Activated T-cell treated with anti-CD3 and anti-CD28 coated beads, Interleukin-2, amount 50 U/mL, for 4 hours (primary cell): ENCODE results near the gene ZFP42. TPM values are rescaled to one million over a fixed set of nuclear protein-coding genes. Genes with fewer than 3 reads are reported as not detected.
"Not testable (repeated sequence)": the region's sequence is repeated elsewhere in the genome, so short reads cannot be mapped to it uniquely, and the experiment has no call there.

Experiments
- ATAC-seq, 2 donors: fragments of 200-7000 bp; cut with Tn5 transposase; one replicate each; pipeline ENCODE4 v1.10.0; 2021
- DNase-seq: peaks from one replicate; pipeline ENCODE4 v3.0.0-alpha.2; 2020
- H3K27me3 Mint-ChIP-seq: one replicate; pipeline ENCODE4 v1.8.0; 2021; ENCODE audit warnings: low read depth, mixed read lengths
- H3K36me3 Mint-ChIP-seq: one replicate; pipeline ENCODE4 v1.8.0; 2022; ENCODE audit warnings: mixed read lengths; ENCODE audit not compliant: insufficient read depth
- H3K4me1 Mint-ChIP-seq: one replicate; pipeline ENCODE4 v1.8.0; 2021; ENCODE audit warnings: low read depth, mixed read lengths
- H3K4me3 Mint-ChIP-seq: one replicate; pipeline ENCODE4 v1.8.0; 2021; ENCODE audit warnings: mild to moderate bottlenecking, moderate library complexity, mixed read lengths
- H3K9me3 Mint-ChIP-seq: one replicate; pipeline ENCODE4 v1.8.0; 2021; ENCODE audit warnings: mixed read lengths
- total RNA-seq, 3 donors: library from RNA; stranded (reverse); gene quantifications; one replicate each; pipeline ENCODE4 v1.2.1, GENCODE V29; 2021

Gene ZFP42
- total RNA-seq, 3 donors from 2014 or later: not detected

DNA sequence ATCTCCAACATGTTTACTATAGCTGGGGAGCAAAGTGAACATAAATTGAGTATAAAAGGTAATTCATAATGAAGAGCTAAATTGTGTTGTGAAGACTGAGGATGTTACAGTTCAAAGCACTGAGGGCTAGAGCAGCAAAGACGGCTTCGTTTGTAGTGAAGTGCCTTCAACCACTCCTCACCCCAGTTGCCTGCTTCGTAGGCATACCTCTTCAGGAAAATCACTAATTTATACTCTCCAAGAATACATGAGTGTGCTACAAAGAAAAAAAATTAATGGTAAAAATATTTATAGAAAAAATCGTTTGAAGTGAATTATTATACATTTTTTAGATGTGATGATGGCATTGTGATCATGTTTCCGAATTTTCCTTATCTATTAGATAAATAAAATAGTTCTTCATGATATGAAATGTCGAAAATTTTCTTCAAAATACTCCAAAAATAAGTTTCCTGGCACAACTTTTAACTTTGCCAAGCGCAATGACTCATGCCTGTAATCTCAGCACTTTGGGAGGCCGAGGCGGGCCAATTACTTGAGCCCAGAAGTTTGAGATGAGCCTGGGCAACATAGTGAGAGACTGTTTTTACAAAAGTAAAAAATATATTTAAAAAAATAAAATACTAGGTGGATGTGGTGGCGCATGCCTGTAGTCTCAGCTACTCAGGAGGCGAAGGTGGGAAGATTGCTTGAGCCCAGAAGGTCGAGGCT lies 41.6 kb downstream of the ZFP42 start:
- DNase-seq (no peak), ATAC-seq (no peak)
- no peaks in the 10 kb centered on the region for H3K27me3 Mint-ChIP-seq
- no peaks in the 10 kb centered on the region for H3K4me1 Mint-ChIP-seq
- no peaks in the 10 kb centered on the region for H3K9me3 Mint-ChIP-seq
- no peak overlapping the region for H3K4me3 Mint-ChIP-seq
- no peaks in the 10 kb centered on the region for H3K36me3 Mint-ChIP-seq

DNA sequence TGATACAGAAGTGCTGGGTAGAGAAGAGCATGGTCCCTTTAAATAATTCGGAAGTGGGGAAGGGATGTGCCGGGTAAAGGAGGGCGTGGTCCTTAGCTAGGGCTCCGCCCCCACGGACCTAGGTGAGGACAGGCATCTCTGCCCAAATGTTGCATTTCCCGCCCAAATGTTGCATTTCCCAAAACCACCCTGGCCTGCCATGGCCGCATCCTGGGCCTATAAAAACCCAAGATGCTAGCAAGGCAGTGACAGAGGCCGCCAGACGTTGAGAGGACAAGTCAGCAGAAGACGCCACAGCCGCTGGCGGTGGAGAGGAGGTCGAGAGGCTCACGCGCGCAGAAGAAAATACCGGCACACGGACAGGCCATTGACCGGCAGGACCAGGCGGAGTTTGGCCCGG lies 46.1 kb downstream of the ZFP42 start:
- H3K4me3 Mint-ChIP-seq: no peak overlapping the region
- no peaks in the 10 kb centered on the region for H3K9me3 Mint-ChIP-seq
- DNase-seq: no peak
- ATAC-seq: no peak
- H3K27me3 Mint-ChIP-seq: no peaks in the 10 kb centered on the region
- H3K36me3 Mint-ChIP-seq: no peaks in the 10 kb centered on the region
- no peaks in the 10 kb centered on the region for H3K4me1 Mint-ChIP-seq

DNA sequence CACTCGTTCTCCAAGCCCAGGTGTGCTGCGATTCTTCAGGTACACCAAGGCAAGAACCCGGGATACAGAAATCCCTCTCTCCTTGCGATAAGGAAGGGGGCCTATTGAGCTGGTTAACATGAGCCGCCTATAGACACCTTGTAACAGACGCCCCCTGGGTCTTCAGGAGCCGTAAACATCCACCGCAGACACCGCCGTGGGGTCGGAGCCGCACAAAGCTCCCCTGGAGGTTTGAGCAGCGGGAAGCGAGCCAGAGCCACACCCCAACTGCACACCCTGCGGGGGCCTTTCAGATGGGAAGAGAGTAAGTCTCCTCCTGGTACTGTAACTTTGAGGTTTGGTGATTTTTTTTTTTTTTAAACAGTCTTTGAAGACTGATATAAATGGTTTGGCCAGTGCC lies 46.6 kb downstream of the ZFP42 start:
- no peaks in the 10 kb centered on the region for H3K4me1 Mint-ChIP-seq
- H3K36me3 Mint-ChIP-seq: no peaks in the 10 kb centered on the region
- H3K9me3 Mint-ChIP-seq: peaks cover 2% of the 10 kb centered on the region
- ATAC-seq: no peak
- DNase-seq: no peak
- H3K4me3 Mint-ChIP-seq: no peak overlapping the region
- no peaks in the 10 kb centered on the region for H3K27me3 Mint-ChIP-seq

DNA sequence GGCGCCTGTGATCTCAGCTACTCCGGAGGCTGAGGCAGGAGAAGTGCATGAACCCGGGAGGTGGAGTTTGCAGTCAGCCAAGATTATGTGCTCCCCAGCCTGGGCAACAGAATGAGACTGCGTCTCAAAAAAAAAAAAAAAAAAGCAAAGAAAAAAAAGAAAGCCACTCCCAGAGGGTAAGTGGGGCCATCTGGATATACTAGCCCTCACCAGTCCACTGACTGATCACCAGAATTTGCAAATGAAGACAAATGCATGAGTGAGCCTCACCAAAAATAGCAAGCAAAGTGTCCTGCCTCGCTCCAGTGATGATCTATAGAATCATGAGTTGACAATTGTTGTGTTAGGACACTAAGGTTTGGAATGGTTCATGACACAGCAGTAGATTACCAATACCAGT lies 47.6 kb downstream of the ZFP42 start:
- no peaks in the 10 kb centered on the region for H3K36me3 Mint-ChIP-seq

DNA sequence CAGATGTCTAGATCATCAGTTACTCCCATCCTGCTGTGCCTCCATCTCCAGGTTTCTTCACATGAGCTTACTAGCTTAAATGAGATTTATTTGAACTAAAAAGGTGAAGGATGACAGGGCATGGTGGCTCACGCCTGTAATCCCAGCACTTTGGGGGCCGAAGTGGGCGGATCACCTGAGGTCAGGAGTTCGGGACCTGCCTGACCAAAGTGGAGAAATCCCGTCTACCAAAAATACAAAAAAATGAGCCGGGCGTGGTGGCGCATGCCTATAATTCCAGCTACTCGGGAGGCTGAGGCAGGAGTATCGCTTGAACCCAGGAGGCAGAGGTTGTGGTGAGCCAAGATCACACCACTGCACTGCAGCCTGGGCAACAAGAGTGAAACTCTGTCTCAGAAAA lies 49.9 kb downstream of the ZFP42 start:
- not testable (repeated sequence) for H3K4me1 Mint-ChIP-seq, H3K36me3 Mint-ChIP-seq, H3K4me3 Mint-ChIP-seq, DNase-seq, ATAC-seq, H3K9me3 Mint-ChIP-seq, H3K27me3 Mint-ChIP-seq

More for the DNA sequence above, 47.6 kb downstream of the ZFP42 start:
- no peak for DNase-seq
- H3K4me3 Mint-ChIP-seq: no peak overlapping the region
- H3K27me3 Mint-ChIP-seq: no peaks in the 10 kb centered on the region
- H3K4me1 Mint-ChIP-seq: no peaks in the 10 kb centered on the region
- no peak for ATAC-seq
- H3K9me3 Mint-ChIP-seq: peaks cover 3% of the 10 kb centered on the region

DNA sequence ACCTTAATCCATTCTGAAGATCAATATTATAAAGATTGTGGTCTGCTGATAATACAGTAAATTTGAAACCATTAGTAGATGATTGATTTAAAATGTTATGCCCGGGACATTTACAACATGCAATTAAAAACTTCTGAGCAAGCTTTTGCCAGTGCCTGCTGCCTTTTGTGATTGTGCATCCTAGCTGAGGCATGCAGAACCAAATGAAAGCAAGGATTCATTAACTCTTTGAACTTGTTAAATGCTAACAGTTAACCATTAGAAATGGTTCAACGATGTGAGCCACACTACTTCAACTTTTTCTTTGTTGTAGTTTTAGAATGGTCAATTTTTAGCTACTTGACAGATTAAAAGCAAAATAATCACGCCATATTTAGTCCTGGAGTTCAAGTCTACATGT lies 51.1 kb downstream of the ZFP42 start:
- Mint-ChIP-seq H3K4me3 (no peak overlapping the region), H3K4me1 (no peaks in the 10 kb centered on the region), H3K36me3 (no peaks in the 10 kb centered on the region), H3K27me3 (no peaks in the 10 kb centered on the region), H3K9me3 (peaks cover 3% of the 10 kb centered on the region)
- ATAC-seq (no peak), DNase-seq (no peak)

GRCh38 chr4:188053302-188053701 lies 57.7 kb downstream of the ZFP42 start:
- DNase-seq (no peak), ATAC-seq (no peak)
- Mint-ChIP-seq H3K27me3 (no peaks in the 10 kb centered on the region), H3K36me3 (no peaks in the 10 kb centered on the region), H3K9me3 (peaks cover 16% of the 10 kb centered on the region), H3K4me1 (no peaks in the 10 kb centered on the region), H3K4me3 (no peak overlapping the region)

Other genes with a start within 250 kb of the ZFP42 start
- gene TRIML2, start 113.8 kb downstream of the ZFP42 start, total RNA-seq: under 1 TPM in 1 of 3 donors, not detected in 2; 0.38 TPM
- gene TRIML1, start 143.7 kb downstream of the ZFP42 start, total RNA-seq: not detected